ENCODE results near the gene MED9.

MED9 gene

GRCh38 chr17:17509601-17510425, 33.0 kb downstream of the MED9 start:
- Histone ChIP-seq H3K9ac (ENCODE audit: low read depth, low read length, poor library complexity, severe bottlenecking) (no peak overlapping the region), H3F3A (ENCODE audit: low read depth) (no peaks in the 10 kb centered on the region), H3K9me2 (replicated peaks; ENCODE audit: low read depth, low read length) (no peaks in the 10 kb centered on the region), H3K4me1 (ENCODE audit: insufficient read depth, low read length, poor library complexity, severe bottlenecking) (peaks cover 15% of the 10 kb centered on the region), H3K4me3 (ENCODE audit: low read length, poor library complexity, severe bottlenecking) (no peak overlapping the region), H3K79me2 (ENCODE audit: insufficient read depth, low read length) (no peaks in the 10 kb centered on the region), H3K9me3 (ENCODE audit: insufficient read depth, low read depth, low read length) (no peaks in the 10 kb centered on the region), H3K4me2 (ENCODE audit: low read depth, low read length, poor library complexity, severe bottlenecking) (no peak overlapping the region), H3K36me3 (ENCODE audit: insufficient read depth, low read length) (no peaks in the 10 kb centered on the region), H3K27me3 (ENCODE audit: insufficient read depth, low read length, poor library complexity, severe bottlenecking) (no peaks in the 10 kb centered on the region), H2AFZ (ENCODE audit: low read length) (no peak overlapping the region), H4K20me1 (ENCODE audit: insufficient read depth, low read length, poor library complexity, severe bottlenecking) (no peaks in the 10 kb centered on the region)
- TF ChIP-seq CTCF (conservative IDR thresholded peaks at IDR 0.05; ENCODE audit: low read length), result no peak
- no peak for TF ChIP-seq EZH2phosphoT487 (IDR thresholded peaks at IDR 0.05; ENCODE audit: borderline replicate concordance)

- peak overlapping the region; percentile 6 for H3K9ac ChIP-seq (ENCODE audit: low read depth, low read length, poor library complexity, severe bottlenecking)
- H3K79me2 ChIP-seq (ENCODE audit: insufficient read depth, low read length), result no peaks in the 10 kb centered on the region
- H3K36me3 ChIP-seq (ENCODE audit: insufficient read depth, low read length), result no peaks in the 10 kb centered on the region
Measured at GRCh38 chr17:17510456-17511292, 33.9 kb downstream of the MED9 start.

DNA sequence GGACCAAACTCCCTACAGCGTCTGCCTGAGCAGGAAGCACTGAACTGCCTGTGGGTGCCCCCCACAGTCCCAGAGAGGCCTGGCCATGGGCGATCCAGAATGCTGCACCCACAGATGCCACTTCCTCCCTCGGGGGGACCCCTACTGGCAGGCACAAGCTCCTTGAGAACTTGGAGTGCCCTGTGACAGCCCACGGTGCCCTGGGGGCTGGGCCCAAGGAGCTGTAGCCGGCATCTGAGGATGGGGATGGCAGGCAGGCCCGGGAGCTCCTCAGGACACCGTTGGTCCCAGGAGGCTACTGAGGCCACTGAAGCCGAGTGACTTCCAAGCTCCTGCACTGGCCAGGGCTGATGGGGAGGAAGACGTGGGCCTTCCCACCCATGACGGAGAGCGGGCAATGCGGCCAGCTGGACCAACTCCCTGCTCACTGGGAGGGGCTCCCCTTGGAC, 34.5 kb downstream of the MED9 start:
- H3K4me2 ChIP-seq (ENCODE audit: low read depth, low read length, poor library complexity, severe bottlenecking), result no peak overlapping the region

More at GRCh38 chr17:17510456-17511292, 33.9 kb downstream of the MED9 start:
- Histone ChIP-seq H3K4me2 (ENCODE audit: low read depth, low read length, poor library complexity, severe bottlenecking) (no peak overlapping the region), H3K4me3 (ENCODE audit: low read length, poor library complexity, severe bottlenecking) (no peak overlapping the region), H3K27me3 (ENCODE audit: insufficient read depth, low read length, poor library complexity, severe bottlenecking) (no peaks in the 10 kb centered on the region), H3F3A (ENCODE audit: low read depth) (no peaks in the 10 kb centered on the region), H3K9me3 (ENCODE audit: insufficient read depth, low read depth, low read length) (no peaks in the 10 kb centered on the region), H2AFZ (ENCODE audit: low read length) (no peak overlapping the region), H3K4me1 (ENCODE audit: insufficient read depth, low read length, poor library complexity, severe bottlenecking) (peaks cover 15% of the 10 kb centered on the region), H3K9me2 (replicated peaks; ENCODE audit: low read depth, low read length) (no peaks in the 10 kb centered on the region), H4K20me1 (ENCODE audit: insufficient read depth, low read length, poor library complexity, severe bottlenecking) (no peaks in the 10 kb centered on the region)
- no peak for TF ChIP-seq CTCF (conservative IDR thresholded peaks at IDR 0.05; ENCODE audit: low read length)

More for the DNA sequence above, 34.5 kb downstream of the MED9 start:
- H4K20me1 ChIP-seq (ENCODE audit: insufficient read depth, low read length, poor library complexity, severe bottlenecking), result no peaks in the 10 kb centered on the region
- H3K9ac ChIP-seq (ENCODE audit: low read depth, low read length, poor library complexity, severe bottlenecking), result peak overlapping the region; percentile 6
- H3K27me3 ChIP-seq (ENCODE audit: insufficient read depth, low read length, poor library complexity, severe bottlenecking), result no peaks in the 10 kb centered on the region
- no peak overlapping the region for H3K4me3 ChIP-seq (ENCODE audit: low read length, poor library complexity, severe bottlenecking)
- no peaks in the 10 kb centered on the region for H3F3A ChIP-seq (ENCODE audit: low read depth)
- no peaks in the 10 kb centered on the region for H3K79me2 ChIP-seq (ENCODE audit: insufficient read depth, low read length)
- no peaks in the 10 kb centered on the region for H3K9me3 ChIP-seq (ENCODE audit: insufficient read depth, low read depth, low read length)
- H3K4me1 ChIP-seq (ENCODE audit: insufficient read depth, low read length, poor library complexity, severe bottlenecking), result peaks cover 15% of the 10 kb centered on the region
- TF ChIP-seq CTCF (conservative IDR thresholded peaks at IDR 0.05; ENCODE audit: low read length), result peak; percentile 37; the same call in 1 of the 2 replicates
- TF ChIP-seq EZH2phosphoT487 (IDR thresholded peaks at IDR 0.05; ENCODE audit: borderline replicate concordance), result no peak
- no peak overlapping the region for H2AFZ ChIP-seq (ENCODE audit: low read length)
- no peaks in the 10 kb centered on the region for H3K9me2 ChIP-seq (replicated peaks; ENCODE audit: low read depth, low read length)
- no peaks in the 10 kb centered on the region for H3K36me3 ChIP-seq (ENCODE audit: insufficient read depth, low read length)
